AML-193 (cell line): ENCODE results near the gene TNC.

ENCODE experiments used
- DNase-seq, 2 experiments: peaks; one replicate each; lab custom pipeline; 2025; lab: John Stamatoyannopoulos, UW

Gene TNC

GRCh38 chr9:115098226-115098965, 19.6 kb downstream of the TNC start:
- DNase-seq: no peak

GRCh38 chr9:115093520-115093919, 24.4 kb downstream of the TNC start:
- no peak for DNase-seq

- DNase-seq: no peak
Observed at GRCh38 chr9:115090486-115090885, 27.5 kb downstream of the TNC start.

GRCh38 chr9:115088860-115089259, 29.1 kb downstream of the TNC start:
- DNase-seq: no peak

- no peak for DNase-seq
Observed at GRCh38 chr9:115086886-115087285, 31.1 kb downstream of the TNC start.

GRCh38 chr9:115086461-115086860, 31.5 kb downstream of the TNC start:
- DNase-seq: no peak

GRCh38 chr9:115085773-115086377, 32.1 kb downstream of the TNC start:
- DNase-seq: no peak

- DNase-seq: no peak
Observed at GRCh38 chr9:115084709-115085108, 33.2 kb downstream of the TNC start.

GRCh38 chr9:115084157-115084556, 33.8 kb downstream of the TNC start:
- DNase-seq: no peak

- DNase-seq: no peak
Observed at GRCh38 chr9:115080242-115080641, 37.7 kb downstream of the TNC start.

GRCh38 chr9:115079156-115079555, 38.8 kb downstream of the TNC start:
- no peak for DNase-seq

GRCh38 chr9:115073456-115073855, 44.5 kb downstream of the TNC start:
- no peak for DNase-seq

- no peak for DNase-seq
Observed at GRCh38 chr9:115071176-115071575, 46.8 kb downstream of the TNC start.

GRCh38 chr9:115069771-115070170, 48.2 kb downstream of the TNC start:
- no peak for DNase-seq

GRCh38 chr9:115069302-115069701, 48.7 kb downstream of the TNC start:
- DNase-seq: no peak

GRCh38 chr9:115068031-115068430, 49.9 kb downstream of the TNC start:
- no peak for DNase-seq

GRCh38 chr9:115063058-115063845, 54.7 kb downstream of the TNC start:
- DNase-seq: no peak

GRCh38 chr9:115058684-115059315, 59.2 kb downstream of the TNC start:
- no peak for DNase-seq

GRCh38 chr9:115058175-115058574, 59.8 kb downstream of the TNC start:
- no peak for DNase-seq

GRCh38 chr9:115057559-115057958, 60.4 kb downstream of the TNC start:
- no peak for DNase-seq

GRCh38 chr9:115050002-115050490, 67.9 kb downstream of the TNC start:
- DNase-seq: no peak

GRCh38 chr9:115046824-115047223, 71.1 kb downstream of the TNC start:
- DNase-seq: no peak
